BJ (cell line): ENCODE data around the gene CLSTN2. TPM values are rescaled to one million over a fixed set of nuclear protein-coding genes. Genes with fewer than 3 reads are reported as not detected.

ENCODE experiments used
- CTCF ChIA-PET: fragments of 350-600 bp; formaldehyde crosslinking; extraction: SDS; loops from one replicate; lab custom pipeline; 2021; ENCODE audit warnings: antibody characterized with exemption, inconsistent platforms; lab: Yijun Ruan, JAX
- POLR2A ChIA-PET: fragments of 300-600 bp; sonication (Branson Sonifier 250); formaldehyde crosslinking; extraction: SDS; loops from one replicate; lab custom pipeline; 2021; ENCODE audit warnings: antibody characterized with exemption; lab: Charles Lee
- DNase-seq: peaks from one replicate; pipeline ENCODE4 v3.0.0-alpha.2; 2011; ENCODE audit warnings: low read depth
- H3K27me3 ChIP-seq: 2 replicates; pipeline ENCODE4 v1.6.0; 2011; ENCODE audit warnings: low read length; ENCODE audit not compliant: control insufficient read depth, insufficient read depth
- H3K36me3 ChIP-seq: 2 replicates; pipeline ENCODE4 v1.5.1; 2011; ENCODE audit warnings: low read length; ENCODE audit not compliant: control insufficient read depth, insufficient read depth
- H3K4me3 ChIP-seq: 2 replicates; pipeline ENCODE4 v1.5.1; 2011; ENCODE audit warnings: low read depth, mild to moderate bottlenecking, control low read depth, low read length
- polyA plus RNA-seq: library from polyadenylated mRNA; depleted of rRNA; stranded (reverse); fragments of >200 nt; gene quantifications from 2 replicates; pipeline ENCODE4 v1.2.3, GENCODE V29; 2011
- TF ChIP-seq, protein P1 (sequence below): IDR thresholded peaks from 2 replicates; pipeline ENCODE4 v1.5.1; 2011; ENCODE audit warnings: low read depth, mild to moderate bottlenecking, control low read depth, inconsistent platforms, low read length, moderate library complexity; ENCODE audit not compliant: insufficient read depth

CLSTN2 gene
- polyA plus RNA-seq, 1 experiment: 1.8 TPM

DNA sequence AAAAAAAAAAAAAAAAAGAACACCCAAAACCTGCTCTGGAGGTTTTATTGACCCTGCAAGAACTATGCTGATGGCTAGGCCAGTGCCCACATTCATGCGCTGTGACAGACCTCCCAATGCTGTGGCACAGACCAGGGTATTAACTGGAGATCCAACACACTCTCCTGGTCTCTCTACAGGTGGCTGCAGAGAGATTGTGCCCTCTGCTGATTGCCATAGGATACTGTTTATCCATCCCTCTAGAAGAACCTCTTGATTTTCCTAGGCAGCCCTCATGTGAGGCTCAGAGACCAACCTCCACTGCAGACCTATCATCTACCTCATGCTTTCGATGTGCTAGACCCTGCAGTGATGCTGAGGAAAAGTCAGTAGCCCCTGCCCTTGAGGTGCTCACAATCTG is 617.4 kb downstream of the CLSTN2 start:
- TF ChIP-seq, protein P1, sequence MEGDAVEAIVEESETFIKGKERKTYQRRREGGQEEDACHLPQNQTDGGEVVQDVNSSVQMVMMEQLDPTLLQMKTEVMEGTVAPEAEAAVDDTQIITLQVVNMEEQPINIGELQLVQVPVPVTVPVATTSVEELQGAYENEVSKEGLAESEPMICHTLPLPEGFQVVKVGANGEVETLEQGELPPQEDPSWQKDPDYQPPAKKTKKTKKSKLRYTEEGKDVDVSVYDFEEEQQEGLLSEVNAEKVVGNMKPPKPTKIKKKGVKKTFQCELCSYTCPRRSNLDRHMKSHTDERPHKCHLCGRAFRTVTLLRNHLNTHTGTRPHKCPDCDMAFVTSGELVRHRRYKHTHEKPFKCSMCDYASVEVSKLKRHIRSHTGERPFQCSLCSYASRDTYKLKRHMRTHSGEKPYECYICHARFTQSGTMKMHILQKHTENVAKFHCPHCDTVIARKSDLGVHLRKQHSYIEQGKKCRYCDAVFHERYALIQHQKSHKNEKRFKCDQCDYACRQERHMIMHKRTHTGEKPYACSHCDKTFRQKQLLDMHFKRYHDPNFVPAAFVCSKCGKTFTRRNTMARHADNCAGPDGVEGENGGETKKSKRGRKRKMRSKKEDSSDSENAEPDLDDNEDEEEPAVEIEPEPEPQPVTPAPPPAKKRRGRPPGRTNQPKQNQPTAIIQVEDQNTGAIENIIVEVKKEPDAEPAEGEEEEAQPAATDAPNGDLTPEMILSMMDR: no peak
- ChIA-PET POLR2A (no interaction called here), CTCF (no interaction called here)
- Histone ChIP-seq H3K4me3 (no peak overlapping the region), H3K36me3 (no peaks in the 10 kb centered on the region), H3K27me3 (no peaks in the 10 kb centered on the region)
- DNase-seq: no peak

DNA sequence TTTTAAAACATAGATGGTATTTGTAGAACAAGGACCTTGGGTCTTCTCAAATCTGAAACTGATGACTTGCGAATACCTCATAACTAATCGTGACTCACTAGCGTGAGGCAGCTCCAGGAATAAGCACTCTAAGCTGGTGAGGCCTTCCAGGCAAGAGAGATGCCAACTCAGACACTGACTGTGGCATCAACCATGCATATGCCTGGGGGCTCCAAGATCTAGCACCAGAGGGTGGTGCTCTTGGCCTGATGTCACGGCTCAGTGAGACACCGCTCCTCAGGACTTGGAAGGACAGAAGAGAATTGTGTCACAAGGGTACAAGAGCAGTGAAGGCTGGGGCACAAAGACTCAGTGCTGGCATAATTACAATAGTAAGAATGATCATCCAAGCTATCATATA is 617.9 kb downstream of the CLSTN2 start:
- ChIA-PET POLR2A (no interaction called here), CTCF (no interaction called here)
- Histone ChIP-seq H3K4me3 (no peak overlapping the region), H3K36me3 (no peaks in the 10 kb centered on the region), H3K27me3 (no peaks in the 10 kb centered on the region)
- TF ChIP-seq, protein P1: no peak
- no peak for DNase-seq

DNA sequence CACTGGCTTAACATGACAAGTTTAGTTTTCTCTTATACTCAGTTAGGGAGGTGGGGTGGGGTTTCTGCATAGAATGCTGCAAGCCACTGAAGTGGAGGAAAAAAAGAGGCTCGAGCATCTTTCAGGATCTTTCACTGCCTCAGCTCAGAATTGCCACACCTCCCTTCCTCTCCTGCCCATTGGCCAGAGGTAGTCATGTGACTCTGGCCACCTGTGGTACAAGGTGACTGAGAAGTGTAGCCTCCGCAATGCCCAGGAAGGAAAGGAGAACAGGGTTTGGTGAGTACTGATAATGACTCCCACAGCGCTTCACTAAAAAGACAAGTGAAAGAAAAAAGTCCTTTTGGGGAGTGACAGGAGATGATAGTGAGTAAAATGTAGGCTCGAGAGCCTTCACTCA is 618.6 kb downstream of the CLSTN2 start:
- CTCF ChIA-PET: no interaction called here
- H3K27me3 ChIP-seq: no peaks in the 10 kb centered on the region
- H3K36me3 ChIP-seq: no peaks in the 10 kb centered on the region
- no peak for DNase-seq
- TF ChIP-seq, protein P1: no peak
- no peak overlapping the region for H3K4me3 ChIP-seq
- POLR2A ChIA-PET: no interaction called here

DNA sequence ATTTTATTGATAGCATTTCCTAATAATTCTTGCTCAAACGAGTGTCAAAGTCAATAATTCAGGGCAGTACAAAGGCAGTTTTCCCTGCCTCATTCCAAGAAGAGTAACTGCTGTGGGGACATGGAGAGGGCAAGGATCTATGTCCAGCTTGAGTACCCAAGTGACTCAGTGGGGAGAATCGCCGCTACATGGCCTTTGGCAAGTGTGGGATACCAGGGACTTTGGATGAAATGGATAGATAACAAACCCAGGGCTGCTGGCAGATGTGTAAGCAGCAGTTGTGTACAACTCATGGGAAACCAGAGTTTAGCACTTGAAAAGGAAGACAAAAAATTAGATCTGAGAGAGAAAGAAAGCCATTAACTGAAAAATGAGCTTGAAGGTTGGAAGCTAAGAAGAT is 620.7 kb downstream of the CLSTN2 start:
- Histone ChIP-seq H3K4me3 (no peak overlapping the region), H3K27me3 (no peaks in the 10 kb centered on the region), H3K36me3 (no peaks in the 10 kb centered on the region)
- TF ChIP-seq, protein P1: no peak
- POLR2A ChIA-PET: no interaction called here
- no peak for DNase-seq
- CTCF ChIA-PET: no interaction called here

DNA sequence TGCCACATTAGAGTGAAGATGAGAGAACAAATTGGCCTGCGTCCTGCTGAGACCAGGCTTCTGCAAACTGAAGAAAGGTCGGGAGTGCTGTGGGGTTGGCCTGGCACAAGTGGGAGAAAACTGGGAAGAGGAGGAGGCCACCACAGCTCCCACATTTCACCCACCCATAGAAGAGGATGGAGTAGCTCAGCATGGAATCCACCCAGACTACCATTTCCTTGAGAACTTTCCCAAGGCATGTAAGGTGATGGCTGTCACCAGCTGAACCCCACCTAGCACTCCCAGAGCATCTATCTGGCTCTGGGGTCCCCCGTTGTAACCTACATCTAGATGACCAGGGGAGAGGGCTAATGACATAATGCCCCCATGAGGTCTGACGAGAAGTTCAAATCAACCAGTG is 622.5 kb downstream of the CLSTN2 start:
- no peak overlapping the region for H3K4me3 ChIP-seq
- CTCF ChIA-PET: no interaction called here
- H3K36me3 ChIP-seq: no peaks in the 10 kb centered on the region
- H3K27me3 ChIP-seq: no peaks in the 10 kb centered on the region
- POLR2A ChIA-PET: no interaction called here
- TF ChIP-seq, protein P1: no peak
- no peak for DNase-seq
